Panc1 (cell line): ENCODE results near the gene ST7L.

Source experiments
- POLR2AphosphoS5 ChIP-seq: IDR thresholded peaks from 2 replicates; pipeline ENCODE4 v1.6.1; 2012; ENCODE audit warnings: mild to moderate bottlenecking, low read depth, low read length, moderate library complexity
- SIN3A ChIP-seq: IDR thresholded peaks from 2 replicates; pipeline ENCODE4 v1.6.1; 2012; ENCODE audit warnings: low read depth, mild to moderate bottlenecking, low read length, moderate library complexity, borderline replicate concordance; ENCODE audit not compliant: insufficient read depth
- TCF7L2 ChIP-seq: IDR thresholded peaks from 2 replicates; pipeline ENCODE4 v1.6.1; 2011; ENCODE audit warnings: mild to moderate bottlenecking, low read depth, low read length, inconsistent platforms
- TF ChIP-seq, protein P1 (sequence below): fragments of 450-650 bp; IDR thresholded peaks from 2 replicates; pipeline ENCODE4 v1.5.1; 2017; ENCODE audit warnings: mild to moderate bottlenecking
- TF ChIP-seq, protein P2 (sequence below), 2 experiments: IDR thresholded peaks; 2 replicates each; pipeline ENCODE4 v1.6.1; 2011 to 2012; ENCODE audit warnings: low read depth in 2 of 2, control low read depth in 1 of 2, low read length in 1 of 2, mild to moderate bottlenecking in 1 of 2, moderate library complexity in 1 of 2; ENCODE audit not compliant: insufficient read depth in 1 of 2

DNA sequence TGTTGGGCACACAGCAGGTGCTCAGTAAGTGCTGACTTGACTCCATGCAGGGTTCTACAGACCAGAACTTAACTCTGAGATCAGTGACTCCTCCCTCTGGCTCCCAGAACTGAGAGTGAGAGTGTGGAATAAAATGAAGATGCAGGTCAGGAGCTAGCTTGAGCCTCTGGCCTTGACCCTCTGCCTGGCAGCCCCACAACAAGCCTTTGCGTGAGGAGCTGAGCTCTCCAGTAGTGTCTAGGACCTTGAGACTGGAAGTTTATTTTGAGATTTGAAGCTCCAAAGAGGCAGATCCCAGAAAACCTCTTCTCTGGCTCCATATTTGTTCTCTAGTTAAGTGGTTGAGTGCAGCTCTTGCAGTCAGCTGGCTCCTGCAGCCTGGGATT lies 113.5 kb downstream of the ST7L start:
- TF ChIP-seq, protein P1, sequence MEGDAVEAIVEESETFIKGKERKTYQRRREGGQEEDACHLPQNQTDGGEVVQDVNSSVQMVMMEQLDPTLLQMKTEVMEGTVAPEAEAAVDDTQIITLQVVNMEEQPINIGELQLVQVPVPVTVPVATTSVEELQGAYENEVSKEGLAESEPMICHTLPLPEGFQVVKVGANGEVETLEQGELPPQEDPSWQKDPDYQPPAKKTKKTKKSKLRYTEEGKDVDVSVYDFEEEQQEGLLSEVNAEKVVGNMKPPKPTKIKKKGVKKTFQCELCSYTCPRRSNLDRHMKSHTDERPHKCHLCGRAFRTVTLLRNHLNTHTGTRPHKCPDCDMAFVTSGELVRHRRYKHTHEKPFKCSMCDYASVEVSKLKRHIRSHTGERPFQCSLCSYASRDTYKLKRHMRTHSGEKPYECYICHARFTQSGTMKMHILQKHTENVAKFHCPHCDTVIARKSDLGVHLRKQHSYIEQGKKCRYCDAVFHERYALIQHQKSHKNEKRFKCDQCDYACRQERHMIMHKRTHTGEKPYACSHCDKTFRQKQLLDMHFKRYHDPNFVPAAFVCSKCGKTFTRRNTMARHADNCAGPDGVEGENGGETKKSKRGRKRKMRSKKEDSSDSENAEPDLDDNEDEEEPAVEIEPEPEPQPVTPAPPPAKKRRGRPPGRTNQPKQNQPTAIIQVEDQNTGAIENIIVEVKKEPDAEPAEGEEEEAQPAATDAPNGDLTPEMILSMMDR: no peak
- TF ChIP-seq POLR2AphosphoS5 (no peak), TCF7L2 (no peak), SIN3A (no peak)
- TF ChIP-seq, protein P2, sequence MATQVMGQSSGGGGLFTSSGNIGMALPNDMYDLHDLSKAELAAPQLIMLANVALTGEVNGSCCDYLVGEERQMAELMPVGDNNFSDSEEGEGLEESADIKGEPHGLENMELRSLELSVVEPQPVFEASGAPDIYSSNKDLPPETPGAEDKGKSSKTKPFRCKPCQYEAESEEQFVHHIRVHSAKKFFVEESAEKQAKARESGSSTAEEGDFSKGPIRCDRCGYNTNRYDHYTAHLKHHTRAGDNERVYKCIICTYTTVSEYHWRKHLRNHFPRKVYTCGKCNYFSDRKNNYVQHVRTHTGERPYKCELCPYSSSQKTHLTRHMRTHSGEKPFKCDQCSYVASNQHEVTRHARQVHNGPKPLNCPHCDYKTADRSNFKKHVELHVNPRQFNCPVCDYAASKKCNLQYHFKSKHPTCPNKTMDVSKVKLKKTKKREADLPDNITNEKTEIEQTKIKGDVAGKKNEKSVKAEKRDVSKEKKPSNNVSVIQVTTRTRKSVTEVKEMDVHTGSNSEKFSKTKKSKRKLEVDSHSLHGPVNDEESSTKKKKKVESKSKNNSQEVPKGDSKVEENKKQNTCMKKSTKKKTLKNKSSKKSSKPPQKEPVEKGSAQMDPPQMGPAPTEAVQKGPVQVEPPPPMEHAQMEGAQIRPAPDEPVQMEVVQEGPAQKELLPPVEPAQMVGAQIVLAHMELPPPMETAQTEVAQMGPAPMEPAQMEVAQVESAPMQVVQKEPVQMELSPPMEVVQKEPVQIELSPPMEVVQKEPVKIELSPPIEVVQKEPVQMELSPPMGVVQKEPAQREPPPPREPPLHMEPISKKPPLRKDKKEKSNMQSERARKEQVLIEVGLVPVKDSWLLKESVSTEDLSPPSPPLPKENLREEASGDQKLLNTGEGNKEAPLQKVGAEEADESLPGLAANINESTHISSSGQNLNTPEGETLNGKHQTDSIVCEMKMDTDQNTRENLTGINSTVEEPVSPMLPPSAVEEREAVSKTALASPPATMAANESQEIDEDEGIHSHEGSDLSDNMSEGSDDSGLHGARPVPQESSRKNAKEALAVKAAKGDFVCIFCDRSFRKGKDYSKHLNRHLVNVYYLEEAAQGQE (IDR thresholded peaks at IDR 0.05; ENCODE audit: insufficient read depth in 1 of 2, low read depth in 2 of 2, low read length in 1 of 2): no peak
